HG02970 (cell line): ENCODE data around the gene STK10.

ENCODE experiments used
- ATAC-seq: cut with Tn5 transposase; IDR thresholded peaks from one replicate; pipeline ENCODE4 v1.9.1; 2021; ENCODE audit warnings: mild to moderate bottlenecking, moderate library complexity, moderate number of reproducible peaks; ENCODE audit not compliant: unreplicated experiment, low FRiP score

The STK10 gene

DNA sequence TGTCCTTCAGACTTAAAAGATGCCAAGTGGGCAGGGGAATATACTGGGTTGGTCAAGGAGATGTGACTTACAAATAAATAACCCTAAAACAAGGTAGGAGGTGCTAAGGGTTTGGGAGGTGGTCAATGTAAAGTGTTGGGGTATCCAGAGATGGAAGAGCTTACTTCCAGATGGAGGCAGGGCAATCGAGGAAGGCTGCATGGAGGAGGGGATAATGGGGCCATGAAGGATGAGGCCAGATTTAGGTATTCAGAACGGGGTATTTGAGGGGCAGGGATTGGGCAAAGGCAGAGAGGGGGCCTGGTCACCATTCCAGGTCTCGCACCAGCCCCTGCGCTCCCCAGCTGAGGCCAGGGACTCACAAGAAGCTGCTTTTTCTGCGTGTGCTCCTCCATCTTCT lies 123.7 kb downstream of the STK10 start:
- ATAC-seq = no peak

DNA sequence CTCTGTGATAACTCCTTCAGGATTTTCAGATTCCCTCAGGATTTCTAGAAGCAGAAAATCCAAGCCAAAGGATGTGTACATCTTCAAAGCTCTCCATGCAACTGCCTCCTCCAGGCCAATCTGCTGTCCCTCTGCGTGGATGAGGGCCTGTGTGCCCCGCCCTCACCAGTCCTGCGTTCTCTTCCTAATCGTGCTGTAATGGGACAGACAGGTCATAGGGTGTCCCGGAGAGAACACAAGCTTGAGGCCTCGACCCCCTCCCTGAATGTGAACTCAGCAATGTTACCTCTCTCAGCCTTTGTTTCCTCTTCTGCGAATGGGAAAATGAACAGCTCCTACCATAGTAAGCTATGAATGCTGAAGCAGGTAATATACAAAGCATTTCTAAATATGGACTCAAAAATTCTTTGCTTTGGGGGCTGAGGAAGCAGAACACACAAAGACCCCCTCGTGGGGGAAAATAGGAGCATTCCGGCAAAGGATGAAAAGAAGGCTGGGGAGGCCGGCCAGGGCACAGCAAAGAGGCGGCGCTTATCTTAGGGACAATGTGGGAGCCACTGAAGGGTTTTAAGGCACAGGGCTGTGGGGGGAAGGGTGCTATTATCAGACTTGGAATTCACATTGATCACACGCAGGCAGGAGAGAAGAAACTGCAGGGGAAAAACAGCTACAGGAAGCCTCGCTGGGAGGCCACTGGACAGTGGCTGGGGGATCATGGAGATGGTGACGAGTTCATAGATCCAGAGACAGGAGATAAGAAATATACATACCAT lies 124.4 kb downstream of the STK10 start:
- ATAC-seq = no peak

DNA sequence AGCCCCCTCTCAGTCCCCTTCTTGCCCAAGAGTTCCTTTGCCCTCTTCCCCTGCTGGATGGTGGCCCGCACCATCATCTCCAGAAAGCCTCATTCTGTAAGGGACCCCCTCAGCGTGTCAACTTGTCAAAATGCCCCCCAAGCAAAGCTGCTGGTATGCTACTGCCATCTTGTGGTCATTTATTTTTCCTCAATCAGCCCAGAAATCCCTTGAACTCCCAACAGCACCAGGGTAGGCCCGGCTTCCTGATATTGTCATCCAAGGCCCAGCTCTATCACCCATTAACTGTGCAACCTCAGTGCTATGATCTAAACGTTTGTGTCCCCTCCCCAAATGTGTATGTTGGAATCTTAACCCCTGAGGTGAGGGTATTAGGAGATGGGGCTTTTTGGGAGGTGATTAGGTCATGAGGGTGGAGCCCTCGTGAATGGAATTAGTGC lies 128.3 kb downstream of the STK10 start:
- ATAC-seq = no peak

DNA sequence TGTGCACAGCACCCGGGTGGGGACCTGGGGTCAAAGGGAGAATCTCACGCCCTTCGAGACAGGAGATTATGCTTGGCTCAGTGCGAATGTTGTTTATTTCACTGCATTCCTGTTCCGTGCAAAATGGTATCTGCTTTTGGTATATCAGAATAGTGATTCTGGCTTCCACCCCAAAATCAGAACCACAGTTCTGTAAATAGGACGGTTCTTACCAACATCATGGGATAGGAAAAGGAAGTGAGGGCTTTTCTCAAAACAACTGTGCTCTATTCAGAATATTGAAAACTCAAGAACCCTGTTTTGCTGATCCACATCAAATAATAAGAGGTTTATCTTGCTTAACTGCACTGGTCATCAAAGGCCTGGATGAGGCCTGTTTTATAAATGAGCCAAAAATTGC lies 129.9 kb downstream of the STK10 start:
- ATAC-seq = no peak

DNA sequence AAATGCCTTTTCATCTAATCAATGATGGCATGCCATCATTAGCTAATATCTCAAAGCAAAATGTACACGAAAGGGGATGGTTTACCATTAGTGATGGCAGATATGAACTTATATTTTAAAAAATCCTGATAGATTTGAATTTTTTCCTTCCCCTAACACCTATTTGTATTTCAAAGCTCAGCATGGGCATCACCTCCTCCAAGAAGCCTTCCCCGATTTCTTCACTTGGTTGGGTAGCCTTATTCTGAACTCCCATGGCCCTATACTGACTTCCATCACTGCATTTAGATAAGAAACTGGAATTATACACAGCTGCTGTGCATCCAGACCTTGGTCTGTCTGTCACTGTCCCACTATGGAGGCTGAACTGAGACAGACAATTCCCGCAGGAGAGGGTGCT lies 132.0 kb downstream of the STK10 start:
- ATAC-seq = no peak

DNA sequence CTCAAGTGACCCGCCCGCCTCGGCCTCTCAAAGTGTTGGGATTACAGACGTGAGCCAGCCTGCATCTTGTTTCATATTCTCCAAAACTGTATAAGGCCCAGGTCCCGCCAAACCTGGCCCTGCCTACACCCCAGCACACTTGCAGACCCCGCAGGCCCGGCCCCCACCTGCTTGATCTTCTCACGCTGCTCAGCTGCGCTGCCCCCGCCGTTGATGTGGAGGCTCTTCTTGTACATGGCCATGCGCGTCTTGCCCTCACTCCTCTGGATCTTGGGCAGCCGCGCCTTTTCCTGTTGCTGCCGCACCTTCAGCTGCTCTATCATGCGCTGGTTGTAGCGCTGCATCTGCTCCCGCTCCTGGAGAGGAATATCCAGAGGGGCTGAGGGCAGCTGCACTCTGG lies 132.6 kb downstream of the STK10 start:
- no peak for ATAC-seq

DNA sequence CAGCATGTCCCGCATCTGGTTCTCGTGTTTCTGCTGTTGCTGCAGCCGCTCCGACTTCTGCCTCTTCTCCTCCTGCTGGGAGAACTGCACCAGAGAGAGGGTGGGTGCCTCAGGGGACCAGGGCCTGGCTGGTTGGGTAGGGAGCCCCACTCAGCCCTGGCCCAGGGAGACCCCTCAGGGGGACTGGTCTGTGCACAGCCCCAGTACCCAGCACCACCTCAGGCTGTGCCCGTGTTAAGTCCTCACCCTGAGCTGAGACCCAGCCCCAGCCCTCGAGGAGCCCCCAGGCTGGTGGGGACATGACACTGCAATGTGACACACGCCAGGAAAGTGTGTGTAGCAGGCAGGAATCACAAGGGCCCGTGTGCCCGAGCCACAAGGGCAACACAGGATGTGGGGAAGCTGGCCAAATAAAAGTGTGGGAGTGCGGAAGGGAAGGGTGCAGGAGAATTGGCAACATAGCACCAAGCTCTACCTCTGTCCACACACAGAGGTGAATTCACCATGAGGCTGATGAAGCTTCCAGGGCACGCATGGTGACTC lies 133.3 kb downstream of the STK10 start:
- ATAC-seq = no peak

DNA sequence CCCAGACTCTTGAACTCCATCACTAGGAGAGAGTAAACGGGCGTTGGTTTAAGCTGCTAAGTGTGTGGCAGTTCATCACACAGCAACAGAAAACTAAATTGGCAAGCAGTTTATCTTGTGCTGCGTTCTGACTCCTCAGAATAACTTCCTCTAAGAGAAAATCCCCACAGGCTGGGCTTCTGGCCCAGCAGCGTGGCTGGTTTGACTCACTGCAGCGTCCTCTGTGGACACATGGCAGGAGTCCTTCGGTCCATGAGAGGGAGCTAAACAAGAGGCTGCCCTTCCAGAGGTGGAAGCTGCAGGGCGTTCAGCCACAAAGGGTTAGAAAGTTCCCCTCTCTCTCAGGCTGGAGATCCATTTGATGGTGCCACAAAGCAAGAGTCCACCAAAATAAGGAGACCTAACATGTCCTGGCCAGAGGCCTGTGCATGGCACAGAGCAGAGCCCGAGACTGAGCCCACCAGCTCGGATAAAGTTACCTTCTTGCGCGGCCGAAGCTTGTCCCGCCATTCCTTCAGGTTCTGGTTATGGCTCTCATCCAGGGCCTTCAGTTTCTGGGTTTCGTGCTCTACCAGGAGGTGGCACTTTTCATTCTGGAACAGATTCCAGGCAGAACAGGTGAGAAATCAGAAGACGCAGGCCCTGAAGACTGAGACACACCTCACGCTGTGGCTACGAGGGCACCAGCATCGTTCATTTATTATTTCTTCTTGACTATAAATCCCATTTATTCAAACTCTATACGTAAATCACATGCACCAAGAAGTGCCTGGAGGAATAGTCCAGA lies 135.4 kb downstream of the STK10 start:
- ATAC-seq = no peak

DNA sequence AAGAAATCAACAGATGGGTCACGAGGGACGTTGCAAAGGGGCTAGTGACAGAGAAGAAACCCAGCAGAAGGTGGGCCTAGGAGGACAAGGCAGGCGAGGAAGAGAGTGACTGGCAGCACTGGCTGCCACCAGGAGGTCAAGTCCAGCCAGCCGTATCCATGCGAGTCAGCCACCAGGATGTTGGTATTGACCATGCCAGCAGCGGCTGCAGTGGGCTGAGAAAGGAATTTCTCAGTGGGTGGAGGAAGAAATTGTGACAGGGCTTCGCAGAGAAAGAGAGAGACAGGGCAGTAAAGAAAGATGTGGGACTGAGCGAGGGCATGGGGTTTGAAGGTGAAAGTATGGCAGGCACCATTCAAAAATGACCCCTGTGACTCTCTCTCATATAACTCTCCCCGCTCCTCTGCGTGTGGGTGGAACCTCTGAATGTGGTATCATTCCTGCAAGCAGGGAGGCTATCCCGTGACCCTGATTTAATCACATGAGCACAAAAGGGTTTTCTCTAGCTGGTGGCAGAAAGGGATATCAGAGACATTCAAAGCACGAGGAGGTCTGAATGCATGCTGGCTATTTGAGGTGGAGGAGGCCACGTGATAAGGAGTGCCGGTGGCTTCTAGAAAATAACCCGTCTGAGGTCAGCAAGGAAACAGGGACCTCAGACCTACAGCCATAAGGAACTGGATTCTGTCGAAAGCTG lies 136.2 kb downstream of the STK10 start:
- ATAC-seq = no peak

DNA sequence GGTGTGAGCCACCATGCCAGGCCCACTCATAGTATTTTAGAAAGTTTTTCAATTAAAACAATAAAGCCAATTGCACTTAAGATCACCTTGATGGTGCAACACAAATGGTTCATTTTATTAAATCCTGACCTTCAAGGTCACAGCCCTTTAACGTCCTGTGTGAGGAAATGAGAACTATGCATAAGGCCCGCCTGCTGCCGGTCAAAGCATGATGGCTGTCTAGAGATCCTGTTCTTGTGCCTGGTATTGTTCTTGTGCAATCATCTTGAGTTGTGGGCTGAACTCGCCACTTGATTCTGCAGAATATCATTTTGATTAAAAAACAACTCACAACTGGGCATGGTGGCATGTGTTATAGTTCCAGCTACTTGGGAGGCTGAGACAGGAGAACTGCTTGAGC lies 137.9 kb downstream of the STK10 start:
- ATAC-seq = no peak

DNA sequence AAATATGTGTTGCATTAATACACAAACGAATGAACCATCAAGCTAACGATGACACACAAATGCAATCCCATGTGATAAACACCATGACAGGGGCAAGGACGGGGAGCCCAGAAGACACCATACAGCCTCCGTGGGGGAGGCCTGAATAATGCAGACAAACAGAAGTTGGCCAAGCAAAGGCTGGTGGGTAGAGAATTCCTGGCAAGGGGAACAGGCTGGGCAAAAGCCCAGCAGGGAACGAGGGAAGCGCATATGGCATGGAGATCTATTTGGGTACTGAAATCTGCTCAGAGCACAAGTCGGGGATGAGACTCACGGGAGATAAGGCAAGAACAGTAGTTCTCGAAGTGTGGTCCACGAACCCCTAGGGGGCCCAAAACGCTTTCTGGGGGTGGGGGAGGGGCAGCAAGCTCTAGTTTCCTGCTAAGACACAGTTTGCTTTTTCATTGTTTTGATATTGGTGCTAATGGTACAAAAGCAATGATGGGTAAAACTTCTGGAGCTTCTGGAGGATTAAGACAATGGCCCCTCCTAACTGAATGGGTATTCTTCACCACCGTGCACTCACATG lies 138.7 kb downstream of the STK10 start:
- ATAC-seq = no peak

DNA sequence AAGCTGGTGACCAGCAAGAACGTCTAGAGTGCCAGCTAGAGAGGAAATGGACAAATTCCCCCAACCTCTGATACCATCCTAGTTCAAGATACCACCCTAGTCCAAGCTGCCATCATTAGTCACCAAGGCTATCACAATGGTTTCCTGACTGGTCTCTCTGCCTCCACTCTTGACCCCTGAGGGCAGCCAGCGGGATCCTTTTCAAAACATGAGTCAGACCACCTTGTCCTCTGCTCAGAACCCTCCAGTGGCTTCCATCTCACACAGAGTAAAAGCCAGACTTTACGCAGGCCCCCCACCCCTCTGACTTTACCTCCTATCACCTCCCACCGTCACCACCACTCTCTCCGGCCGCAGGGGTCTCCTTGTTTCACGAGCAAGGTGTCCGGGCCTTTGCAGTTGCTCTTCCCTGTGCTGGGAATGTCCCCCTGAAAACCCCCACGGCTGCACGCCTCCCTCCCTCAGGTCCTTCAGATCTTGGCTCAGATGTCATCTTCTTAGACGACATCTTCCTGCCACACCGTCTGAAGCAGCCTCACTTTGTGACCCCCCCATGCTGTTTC lies 139.4 kb downstream of the STK10 start:
- no peak for ATAC-seq

DNA sequence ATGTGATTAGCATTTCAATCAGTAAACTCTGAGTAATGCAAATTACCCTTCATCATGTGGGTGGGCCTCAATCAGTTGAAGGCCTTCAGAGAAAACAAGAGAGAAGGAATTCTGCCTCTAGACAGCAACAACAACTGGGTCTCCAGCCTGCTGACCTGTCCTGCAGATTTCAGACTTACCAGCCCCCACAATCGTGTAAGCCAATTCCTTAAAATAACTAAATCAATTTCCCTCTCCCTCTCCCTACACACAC lies 139.9 kb downstream of the STK10 start:
- no peak for ATAC-seq

DNA sequence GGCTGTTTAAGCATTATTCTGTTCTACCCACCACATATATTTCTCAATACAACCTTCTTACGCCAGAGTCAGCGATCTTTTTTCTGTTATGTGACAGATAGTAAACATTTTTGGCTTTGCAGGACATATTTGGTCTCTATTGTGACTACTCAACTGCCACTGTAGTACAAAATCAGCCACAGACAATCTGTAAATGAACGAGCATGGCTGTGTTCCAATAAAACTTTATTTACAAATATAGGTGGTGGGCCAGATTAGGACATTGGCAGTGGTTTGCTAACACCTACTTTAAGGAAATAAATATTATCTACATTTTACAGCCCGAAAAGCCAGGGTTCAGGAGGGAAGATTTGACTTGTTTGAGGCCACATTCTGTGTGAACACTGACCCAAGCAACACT lies 141.4 kb downstream of the STK10 start:
- no peak for ATAC-seq

DNA sequence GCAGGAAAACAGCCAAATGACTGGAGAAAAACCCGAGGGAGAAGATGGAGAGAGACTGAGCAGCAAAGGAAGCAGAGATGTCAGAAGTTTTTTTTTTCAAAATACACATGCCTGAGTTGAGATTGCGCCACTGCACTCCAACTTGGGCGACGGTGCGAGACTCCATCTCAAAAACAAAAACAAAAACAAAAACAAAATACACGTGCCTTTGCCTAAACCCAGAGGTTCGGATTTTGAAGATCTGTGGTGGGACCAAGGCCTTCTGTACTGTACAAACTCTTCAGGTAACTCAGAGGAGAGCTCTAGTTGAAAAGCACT lies 142.8 kb downstream of the STK10 start:
- ATAC-seq = no peak

DNA sequence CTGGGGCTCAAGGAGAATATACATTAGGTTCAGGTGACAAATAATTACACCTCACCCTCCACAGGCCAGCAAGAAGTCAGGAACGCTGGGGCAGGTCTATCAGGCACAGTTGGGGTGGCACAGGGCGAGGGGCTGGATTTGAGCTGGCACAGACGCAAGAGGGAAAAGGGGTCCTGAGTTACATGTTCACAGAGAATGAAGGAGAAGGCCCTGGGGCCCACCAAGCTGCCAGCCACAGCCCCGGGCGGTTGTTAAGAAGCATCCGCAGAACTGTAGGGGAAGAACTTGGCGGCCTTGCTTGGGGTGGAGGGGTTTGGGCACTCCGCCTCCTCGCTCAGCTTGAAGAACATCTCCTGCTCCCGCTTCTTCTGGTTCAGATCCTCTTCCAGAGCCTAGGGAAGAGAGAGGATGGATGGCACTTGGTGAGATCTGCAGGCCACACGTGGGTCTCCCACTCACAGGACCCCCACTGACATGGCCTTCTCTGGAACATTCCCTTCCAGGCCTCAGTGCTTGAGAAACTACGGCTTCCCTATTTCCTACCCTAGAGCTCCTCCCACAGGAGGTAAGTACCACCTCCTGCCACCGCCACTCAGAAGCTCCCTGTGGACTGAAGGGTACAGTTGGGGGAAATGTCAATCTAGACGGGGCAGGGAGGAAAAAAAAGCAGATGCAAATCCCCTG lies 143.3 kb downstream of the STK10 start:
- ATAC-seq = no peak

DNA sequence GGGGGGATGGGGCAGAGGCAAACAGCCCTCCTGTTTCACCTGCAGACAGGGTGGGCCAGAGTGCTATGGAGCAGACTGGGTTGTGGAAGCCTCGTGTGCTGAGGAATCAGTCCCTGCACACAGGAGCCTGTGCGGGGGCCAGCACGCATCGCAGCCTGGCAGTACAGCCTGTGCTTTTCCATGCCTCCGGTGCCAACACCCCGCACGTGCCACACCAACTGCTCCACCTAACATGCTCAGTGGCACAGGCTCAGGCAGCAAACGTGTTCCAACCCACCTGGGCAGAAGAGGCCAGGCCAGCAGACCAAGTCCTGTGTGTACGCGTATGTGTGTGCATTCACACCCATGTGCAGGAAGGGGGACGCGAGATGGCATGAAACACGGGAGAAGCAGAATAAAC lies 144.2 kb downstream of the STK10 start:
- no peak for ATAC-seq

DNA sequence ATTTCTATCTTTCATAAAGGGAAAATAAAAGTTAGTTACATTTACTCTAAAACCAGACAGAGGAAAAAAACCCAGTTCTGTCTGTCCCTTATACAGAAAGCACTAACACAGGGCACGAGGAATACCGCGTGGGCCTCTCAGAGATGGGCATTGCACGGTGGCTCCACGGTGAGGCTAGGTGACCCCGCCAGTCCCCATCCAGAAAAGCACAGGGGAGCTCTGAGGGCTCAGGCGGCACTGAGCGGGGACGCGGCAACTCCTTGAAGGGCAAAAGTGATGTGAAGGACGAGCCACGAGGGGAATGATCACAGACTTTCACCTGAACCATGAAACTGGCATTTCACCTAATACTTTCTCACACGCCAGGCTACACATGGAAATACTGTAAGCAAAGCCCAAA lies 145.8 kb downstream of the STK10 start:
- no peak for ATAC-seq

DNA sequence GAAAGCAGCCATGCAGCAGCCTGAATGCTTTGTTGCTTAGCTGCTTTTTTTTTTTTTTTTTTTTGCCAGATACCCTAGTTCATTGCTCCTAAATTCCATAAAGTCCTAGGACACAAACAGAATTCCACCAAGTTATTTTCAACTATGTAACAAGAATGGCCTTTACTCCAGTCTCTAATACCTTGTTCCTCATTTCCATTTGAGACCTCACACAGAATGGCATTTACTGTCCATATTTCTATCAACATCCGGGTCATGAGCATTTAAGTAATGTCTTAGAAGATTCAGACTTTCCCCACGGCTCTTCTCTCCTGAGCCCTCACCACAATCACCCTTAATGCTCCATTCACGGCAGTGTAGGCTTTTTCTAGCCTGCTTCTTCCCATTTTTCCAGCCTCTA lies 149.9 kb downstream of the STK10 start:
- ATAC-seq = no peak

DNA sequence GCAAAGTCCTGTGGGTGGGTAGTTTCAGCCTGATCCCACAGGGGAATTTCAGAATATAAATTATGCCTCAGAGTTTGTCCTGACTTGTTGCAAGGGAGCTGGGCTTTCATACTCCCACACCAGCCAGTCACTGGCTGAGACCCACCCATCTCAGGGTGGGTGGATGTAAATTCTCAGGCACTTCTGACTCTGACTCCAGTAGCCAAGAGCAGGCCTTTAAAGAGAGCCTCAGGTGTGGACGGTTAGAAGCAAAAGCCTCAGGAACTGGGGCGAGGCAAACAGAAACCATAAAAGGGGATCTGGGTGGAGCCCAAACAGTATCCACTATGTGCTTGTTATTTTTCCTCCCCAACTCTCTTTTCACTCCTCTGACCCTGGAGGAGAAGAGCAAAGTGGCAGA lies 153.0 kb downstream of the STK10 start:
- ATAC-seq = no peak
